Stimulated activated CD8-positive, alpha-beta memory T cell treated with anti-CD3 and anti-CD28 coated beads, Interleukin-7, amount 100 ng/mL, for 4 hours (primary cell): ENCODE measurements around the gene CLDN34.
A peak's percentile ranks its signal among the peaks of the same experiment; 100 is the strongest.

Source experiments
- DNase-seq, 2 donors: peaks; one replicate each; pipeline ENCODE4 v3.0.0-alpha.2; 2020; ENCODE audit warnings: low read depth in 2 of 2

CLDN34 gene, protein sequence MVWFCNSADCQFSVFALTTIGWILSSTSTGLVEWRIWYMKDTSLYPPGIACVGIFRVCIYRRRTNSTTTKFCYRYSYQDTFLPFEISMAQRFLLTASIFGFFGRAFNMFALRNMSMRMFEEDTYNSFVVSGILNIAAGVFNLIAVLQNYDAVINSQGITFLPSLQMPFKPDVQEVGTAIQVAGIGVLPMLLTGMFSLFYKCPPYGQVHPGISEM

DNA sequence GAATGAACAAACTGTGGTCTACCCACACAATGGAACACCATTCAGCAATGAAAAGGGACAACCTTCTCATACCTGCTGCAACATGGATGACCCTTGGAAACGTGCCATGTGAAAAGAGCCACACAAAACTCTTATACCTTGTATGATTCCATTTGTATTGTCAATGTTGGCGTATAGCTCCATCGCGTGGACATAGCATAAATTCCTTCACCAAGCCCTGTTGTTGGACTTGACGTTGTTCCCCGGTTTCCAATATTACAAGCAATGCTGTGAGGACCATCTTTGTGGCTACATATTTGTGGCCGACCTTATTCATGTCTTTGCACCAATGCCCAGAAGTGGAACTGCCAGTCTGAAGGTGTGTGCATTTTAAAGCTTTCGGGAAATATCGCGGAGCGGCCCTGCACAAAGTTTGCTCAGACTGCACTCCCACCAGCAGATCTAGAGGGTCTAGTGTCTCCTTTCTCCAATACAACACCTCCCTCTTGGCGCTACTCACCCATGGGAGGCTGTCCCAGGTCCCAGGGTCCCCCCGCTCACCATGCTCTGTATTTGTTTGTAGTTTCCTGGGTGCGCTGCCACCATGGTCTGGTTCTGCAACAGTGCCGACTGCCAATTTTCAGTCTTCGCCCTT is at the start of gene CLDN34:
Gene CLDN34, plus strand, starts transcription at position 584 of the 634 bp plus-strand sequence. Its CDS starts 0 bp downstream, at position 584.
- no peak for DNase-seq

DNA sequence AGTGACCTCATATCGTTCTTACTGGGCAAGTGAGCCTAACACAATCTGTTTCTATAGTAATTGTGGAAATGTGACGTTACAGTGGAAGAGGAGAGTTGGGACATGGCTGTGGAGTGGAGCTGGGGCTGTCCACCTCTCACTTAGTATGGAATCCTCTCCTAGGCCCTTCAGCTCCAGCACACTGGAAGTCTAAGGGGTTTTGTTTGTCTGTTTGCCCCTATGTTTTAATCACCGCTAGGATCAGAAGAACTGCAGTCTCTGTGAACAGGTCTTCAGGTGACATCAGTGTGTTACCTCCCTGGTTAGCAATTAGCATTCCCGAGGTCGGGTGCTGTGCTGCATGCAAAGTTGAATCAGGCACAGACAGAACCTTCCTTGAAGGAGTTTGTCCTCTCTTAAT is 49.3 kb upstream of the CLDN34 start:
- no peak for DNase-seq

DNA sequence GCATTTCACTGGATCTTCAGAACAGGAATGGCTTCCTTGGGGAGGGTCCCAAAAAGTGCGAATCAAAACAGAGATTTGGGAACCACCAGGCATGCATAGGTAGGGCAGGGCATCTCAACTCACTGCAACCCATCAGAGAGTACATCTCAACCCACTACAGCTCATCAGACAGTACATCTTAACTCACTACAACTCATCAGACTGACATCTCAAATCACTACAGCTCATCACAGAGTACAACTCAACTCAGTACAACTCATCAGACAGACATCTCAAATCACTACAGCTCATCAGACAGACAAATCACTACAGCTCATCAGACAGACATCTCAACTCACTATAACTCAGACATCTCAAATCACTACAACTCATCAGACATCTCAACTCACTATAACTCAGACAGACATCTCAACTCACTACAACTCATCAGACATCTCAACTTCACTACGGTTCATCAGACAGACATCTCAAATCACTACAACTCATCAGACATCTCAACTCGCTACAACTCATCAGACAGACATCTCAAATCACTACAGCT is 47.5 kb upstream of the CLDN34 start:
- DNase-seq: no peak

DNA sequence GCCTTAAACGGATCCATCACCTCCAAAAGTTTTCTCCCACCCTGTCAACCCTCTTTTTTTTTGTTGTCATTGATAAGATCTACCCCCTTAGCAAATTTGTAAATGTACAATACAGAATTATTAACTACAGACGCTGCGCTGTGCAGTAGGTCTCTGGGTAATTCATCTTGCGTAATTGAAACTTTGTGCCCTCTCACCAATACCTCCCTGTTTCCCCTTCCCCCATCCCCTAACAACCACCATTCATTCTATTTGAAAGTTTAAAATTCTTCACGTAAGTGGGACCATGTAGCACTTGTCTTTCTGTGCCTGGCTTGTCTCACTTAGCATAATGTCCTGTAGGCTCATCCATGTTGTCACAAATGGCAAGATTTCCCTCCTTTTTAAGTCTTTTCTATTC is 45.8 kb upstream of the CLDN34 start:
- no peak for DNase-seq

DNA sequence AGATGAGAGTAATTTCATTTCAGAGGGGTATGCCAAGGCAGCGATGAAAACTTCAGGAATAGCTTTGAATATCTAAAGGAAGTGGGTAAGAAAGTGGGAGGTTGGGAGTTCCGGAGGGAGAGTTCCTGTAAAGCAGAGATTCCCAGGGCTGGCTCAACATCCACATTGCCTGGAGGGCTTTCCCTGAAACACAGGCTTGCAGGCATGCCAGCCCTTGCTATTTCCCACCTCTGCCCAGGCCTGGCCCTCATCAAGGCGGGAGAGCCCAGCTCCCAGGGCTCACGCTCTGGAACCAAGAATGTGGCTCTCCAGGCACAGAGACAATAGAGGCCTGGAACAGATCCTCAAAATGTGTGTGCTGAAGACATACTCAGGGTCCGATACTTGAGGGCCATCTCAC is 43.8 kb upstream of the CLDN34 start:
- DNase-seq: no peak

DNA sequence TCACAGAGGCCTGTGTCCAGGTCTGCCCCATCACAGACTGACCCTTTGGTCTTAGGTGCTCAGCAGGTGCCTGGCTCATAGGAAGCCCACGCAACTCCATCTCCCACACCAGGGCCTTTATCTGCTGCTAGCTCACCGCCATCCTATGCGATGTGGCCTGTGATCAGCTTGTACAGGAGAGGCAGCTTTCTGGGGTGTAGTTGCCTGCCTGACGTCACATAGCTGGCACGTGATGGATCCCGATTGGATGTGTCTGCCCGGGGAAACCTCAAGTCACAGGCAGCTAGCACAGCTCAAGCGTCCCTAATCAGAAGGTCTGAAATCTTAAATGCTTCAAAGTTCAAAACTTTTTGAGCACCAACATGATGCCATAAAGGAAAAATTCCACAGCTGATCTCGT is 41.2 kb upstream of the CLDN34 start:
- no peak for DNase-seq

DNA sequence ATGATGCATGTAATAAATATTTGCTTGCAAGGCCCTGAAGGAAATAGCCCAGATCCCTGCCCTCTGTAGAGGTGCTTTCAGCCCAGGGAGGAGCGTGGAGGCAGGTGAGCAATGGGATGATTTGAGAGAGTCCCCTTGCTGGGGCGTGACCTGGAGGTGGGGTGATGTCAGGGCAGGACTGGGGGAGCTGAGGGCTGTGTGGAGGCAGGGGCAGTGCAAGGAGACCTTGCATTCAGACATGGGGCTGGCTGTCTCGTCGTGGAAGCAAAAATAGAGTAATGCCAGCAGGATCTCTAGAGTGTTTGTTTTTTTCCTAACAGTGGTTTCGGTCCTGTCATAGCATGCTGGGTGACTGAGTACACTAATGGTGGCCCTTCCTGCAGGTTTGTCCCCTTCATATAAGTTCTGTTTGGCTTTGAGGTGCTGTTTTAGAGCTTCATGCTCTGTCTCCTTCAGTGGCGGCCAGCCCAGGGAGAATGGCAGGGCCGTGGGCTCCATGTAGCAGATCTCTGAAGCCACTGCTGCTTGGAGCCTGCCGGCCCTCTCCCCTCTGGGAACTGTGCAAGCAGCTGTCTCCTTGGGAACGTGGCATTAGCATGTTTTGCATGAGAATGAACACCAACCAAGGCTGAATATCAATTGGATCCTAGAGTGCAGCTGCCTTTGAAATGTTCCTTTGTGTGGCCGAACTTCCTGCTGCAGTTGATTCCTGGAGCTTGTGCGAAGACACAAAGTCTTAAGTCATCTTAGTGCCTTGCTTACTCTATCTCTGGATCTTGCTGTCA is 39.3 kb upstream of the CLDN34 start:
- no peak for DNase-seq

DNA sequence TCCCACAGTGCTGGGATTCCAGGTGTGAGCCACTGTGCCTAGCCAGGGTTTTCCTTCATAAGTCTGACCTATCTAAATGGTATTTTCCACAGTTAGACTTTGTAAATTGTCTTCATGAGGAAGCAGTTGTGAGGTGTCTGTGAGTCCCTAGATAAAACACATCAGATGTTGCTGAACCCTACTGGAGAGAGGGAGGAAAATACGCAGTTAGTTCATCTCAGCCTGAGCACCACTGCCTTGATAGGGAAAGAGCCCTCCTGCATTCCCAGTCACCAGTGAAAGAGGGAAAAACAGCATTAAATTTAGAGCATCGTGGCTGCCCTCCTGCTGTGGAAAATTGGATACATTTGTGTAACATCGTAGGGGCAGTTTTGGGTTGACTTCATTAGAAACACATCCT is 31.7 kb upstream of the CLDN34 start:
- no peak for DNase-seq

DNA sequence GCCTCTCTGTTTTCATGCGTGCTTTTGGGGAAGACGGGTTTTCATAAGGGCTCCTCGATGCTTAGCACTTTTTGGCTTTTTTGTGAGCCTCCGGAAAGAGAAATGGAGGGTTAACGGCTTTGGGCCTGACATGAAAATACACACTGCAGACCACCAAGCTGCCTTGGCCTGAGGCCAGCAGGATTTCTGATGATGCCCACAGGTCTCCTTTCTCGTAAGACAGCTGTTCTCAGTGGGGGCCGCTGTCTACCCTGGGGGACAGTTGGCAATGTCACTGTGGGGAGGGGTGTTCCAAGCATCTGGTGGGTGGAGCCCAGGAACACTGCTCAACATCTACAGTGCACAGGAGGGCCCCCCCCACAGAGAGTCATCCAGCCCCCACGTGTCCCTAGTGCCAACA is 29.4 kb upstream of the CLDN34 start:
- no peak for DNase-seq

DNA sequence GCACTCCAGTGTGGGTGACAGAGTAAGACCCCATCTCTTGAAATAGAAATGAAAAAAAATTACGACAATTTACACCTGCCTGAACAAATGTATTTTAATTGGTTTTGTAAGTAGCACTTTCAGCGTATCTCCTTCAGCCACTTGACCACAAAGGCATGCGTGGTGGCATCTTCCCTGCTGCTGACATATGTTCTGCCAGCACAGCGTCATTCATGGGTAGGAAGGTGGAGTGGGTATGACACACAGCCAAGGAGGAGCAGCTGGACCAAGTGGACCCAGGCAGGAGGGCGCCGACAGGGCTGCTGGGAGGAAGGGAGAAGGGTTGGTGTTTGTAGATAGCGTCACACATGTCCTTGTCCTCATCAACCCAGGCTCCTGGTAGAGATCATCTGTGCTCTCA is 28.6 kb upstream of the CLDN34 start:
- no peak for DNase-seq

DNA sequence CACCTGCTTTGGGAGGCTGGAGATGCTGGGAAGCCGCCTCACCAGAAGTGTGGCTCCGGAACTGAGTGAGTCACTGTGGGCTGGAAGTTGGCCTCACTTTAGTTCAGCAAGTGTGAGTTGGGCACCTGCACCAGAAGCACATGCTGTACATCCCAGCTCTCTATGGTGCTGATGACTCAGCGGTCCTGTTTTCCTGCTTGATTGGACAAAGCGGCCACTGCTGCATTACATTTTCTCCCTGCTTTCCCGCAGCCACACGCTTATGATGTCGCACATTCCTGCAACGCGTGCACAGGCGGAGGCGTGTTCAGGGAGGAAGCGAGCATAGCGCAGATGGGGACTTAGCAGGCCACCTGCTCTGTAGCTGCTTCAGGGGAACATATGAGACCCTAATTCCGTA is 26.7 kb upstream of the CLDN34 start:
- no peak for DNase-seq

DNA sequence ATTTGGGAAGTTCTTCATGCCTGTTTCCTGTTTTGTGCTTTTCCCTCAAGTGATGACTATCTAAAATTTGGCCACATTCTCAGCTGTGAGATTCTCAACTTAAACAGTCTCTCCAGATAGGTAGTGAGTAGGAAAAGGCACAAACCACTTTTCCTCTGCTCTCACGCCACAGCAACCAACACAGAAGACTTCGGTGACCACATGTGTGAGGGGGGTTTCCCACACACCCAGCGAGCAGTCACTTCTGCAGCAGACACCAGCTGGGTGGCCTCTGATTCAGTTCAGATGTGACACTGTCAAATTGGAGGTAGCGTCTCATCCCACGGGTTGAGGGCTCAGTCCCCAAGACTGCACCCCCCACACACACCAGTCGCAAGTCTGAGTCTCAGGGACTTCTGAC is 25.1 kb upstream of the CLDN34 start:
- peak; percentile 38 to 45 for DNase-seq

DNA sequence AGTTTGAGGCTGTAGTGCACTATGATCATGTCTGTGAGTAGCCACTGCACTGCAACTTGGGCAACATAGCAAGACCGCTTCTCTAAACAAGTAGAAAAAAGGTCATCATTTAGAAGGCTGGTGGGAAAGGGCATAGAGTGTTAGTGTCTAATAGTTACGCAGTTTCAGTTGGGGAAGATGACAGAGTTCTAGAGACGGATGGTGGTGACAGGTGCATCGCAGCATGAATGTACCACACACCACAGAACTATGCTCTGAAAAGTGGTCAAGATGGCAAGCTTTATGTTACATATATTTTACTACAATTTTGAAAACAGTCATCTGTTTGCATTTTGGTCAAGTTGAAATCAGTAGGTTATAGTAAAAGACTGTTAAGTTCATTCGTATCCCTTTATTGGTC is 23.7 kb upstream of the CLDN34 start:
- DNase-seq: no peak

DNA sequence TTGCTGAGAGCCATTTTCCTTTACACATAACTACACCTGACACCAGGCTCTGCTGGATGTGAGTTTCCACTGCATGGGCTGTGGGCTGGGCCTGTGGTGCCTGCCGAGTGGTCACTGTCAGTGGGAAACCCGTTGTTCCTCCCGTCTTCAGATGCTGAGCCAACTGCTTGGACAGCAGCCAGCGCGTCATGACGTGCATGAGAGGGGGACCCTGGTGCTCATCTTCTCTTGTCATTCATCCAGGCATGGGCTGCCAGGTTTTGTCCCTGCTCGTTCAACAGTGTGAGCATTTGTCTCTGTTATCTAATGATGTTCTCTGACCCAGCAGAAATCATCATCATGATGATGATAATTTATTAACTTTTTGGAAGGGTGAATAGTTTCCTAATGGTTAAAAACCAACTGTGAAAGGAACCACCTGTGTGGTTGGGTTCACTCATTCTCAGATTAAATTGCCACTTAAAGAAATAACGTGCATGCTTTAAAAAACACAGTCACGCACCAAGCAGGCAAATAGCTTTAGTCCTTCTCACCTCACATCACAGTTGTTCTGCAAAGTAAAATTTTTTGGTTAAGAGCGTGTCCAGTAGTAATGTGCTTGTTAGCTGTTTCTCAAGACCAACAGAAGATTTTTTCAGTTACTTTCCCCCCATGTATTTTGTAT is 19.9 kb upstream of the CLDN34 start:
- no peak for DNase-seq

DNA sequence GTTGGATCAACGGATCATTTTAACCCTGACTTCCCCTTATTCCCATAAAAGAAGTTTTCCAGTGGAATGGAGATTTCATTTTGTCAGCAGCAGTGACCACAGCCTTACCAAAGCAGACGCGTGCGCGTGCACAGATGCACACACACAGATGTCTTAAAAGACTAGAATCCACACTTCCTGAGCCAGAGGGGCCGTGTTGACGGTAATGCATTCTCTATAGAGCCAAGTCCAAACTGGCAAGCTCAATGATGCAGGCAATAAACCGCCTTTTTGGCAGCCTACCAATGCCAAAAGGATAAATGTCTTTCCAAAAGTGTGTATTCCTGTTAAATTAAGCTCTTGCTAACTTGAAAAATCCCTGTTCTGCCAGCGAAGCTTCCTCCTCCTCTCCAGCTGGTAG is 18.8 kb upstream of the CLDN34 start:
- no peak for DNase-seq

DNA sequence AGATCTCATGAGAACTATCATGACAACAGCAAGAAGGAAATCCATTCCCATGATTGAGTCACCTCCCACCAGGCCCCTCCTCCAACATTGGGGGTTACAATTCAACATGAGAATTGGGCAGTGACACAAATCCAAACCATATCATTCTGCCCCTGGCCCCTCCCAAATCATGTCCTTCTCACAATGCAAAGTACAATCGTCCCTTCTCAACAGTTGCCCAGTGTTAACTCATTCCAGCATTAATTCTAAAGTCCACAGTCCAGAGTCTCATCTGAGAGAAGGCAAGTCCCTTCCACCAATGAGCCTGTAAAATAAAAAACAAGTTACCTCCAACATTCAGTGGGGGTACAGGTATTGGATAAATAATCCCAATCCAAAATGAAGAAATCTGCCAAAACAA is 14.9 kb upstream of the CLDN34 start:
- DNase-seq: no peak

DNA sequence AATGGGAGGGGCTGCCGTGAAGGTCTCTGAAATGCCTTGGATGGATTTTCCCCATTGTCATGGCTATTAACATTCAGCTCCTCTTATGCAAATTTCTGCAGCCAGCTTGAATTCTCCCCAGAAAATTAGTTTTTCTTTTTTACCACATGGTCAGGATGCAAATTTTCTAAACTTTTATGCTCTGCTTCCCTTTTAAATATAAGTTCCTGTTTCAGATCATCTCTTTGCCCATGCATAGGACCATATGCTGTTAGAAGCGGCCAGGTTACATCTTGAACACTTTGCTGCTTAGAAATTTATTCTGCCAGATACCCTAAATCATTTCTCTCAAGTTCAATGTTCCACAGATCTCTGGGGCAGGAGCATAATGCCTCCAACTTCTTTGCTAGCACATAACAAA is 13.8 kb upstream of the CLDN34 start:
- DNase-seq: no peak

DNA sequence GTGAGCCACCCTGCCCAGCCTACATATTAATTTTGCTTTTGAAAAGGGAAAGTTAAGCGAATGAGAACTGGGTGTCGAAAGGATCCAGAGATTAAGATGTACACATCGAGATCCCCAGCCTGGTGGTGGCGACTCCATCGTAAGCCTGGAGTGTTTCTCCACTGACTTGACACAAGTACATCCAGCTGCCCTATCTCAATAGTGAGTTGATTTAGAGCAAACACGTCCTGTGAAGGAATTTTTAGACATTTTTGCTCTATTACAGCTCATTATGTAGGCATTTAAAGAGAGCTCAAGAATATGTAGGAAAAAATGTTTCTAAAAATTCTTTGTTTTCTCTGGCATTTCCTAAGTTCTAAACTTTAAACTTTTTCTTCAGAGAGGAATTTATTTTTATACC is 11.7 kb upstream of the CLDN34 start:
- no peak for DNase-seq

DNA sequence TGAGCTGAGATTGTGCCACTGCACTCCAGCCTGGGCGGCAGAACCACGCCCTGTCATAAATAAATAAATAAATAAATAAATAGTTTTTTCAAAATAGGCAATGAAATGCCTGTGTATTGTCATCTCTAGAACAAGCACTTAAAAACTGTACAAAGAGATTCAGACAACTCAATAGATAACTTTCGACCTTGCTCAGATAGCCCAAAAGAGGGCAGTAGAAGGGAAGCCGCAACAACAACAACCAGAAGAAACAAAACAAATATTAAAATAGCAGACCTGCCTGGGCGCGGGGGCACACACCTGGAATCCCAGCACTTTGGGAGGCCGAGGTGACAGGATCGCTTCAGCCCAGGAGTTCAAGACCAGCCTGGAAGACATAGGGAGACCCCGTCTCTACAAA is 9.4 kb upstream of the CLDN34 start:
- no peak for DNase-seq

DNA sequence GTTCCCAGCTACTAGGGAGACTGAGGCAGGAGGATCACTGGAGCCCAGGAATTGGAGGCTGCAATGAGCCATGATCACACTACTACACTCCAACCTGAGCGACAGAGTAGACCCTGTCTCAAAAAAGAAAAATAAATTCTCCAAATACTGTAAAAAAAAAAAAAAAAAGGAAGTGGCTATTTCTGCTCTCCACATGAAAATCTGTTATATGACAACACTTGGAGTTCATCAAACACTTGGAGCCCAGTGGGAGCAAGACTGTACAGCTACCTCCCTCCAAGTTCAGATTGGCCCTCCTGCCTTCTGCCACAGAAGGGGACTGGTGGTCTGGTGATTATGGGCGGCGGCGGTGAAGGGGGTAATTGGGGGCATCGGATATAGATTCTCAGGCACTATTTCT is 9.0 kb upstream of the CLDN34 start:
- DNase-seq: no peak

DNA sequence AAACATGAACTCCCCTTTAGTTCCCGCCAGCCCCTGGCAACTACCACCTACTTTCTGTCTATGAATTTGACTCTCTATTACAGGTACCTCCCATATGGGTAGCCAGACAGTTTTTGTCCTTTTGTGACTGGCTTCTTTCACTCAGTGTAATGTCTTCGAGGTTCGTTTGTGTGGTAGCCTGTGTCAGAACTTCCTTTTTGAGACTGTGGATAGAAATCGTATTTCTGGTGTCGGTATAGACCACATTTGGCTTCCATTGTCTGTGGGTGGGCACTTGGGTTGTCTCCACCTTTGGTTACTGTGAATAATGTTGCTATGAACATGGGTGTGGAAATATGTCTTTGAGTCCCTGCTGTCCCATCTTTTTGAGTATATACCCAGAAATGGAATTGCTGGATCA is 5.4 kb upstream of the CLDN34 start:
- no peak for DNase-seq

DNA sequence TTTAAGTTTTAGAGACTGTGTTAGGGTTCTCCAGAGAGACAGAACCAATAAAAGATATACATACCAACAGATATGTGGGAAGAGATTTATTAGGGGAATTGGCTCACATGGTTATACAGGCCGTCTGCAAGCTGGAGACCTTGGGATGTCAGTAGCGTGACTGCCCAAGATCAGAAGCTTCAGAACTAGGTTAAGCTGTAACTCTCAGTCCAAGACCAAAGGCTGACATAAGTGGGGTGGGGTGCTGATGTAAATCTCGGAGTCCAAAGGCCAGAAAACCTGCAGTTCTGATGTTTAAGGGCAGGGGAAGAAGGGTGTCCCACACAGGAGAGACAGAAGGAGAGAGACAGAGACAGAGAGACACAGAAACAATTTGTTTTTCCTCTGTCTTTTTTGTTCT is 10.5 kb downstream of the CLDN34 start:
- DNase-seq: no peak
